Measurements from ENCODE around the gene STING1.
"Not testable (repeated sequence)": the region's sequence is repeated elsewhere in the genome, so short reads cannot be mapped to it uniquely, and the experiment has no call there.

The STING1 gene

DNA sequence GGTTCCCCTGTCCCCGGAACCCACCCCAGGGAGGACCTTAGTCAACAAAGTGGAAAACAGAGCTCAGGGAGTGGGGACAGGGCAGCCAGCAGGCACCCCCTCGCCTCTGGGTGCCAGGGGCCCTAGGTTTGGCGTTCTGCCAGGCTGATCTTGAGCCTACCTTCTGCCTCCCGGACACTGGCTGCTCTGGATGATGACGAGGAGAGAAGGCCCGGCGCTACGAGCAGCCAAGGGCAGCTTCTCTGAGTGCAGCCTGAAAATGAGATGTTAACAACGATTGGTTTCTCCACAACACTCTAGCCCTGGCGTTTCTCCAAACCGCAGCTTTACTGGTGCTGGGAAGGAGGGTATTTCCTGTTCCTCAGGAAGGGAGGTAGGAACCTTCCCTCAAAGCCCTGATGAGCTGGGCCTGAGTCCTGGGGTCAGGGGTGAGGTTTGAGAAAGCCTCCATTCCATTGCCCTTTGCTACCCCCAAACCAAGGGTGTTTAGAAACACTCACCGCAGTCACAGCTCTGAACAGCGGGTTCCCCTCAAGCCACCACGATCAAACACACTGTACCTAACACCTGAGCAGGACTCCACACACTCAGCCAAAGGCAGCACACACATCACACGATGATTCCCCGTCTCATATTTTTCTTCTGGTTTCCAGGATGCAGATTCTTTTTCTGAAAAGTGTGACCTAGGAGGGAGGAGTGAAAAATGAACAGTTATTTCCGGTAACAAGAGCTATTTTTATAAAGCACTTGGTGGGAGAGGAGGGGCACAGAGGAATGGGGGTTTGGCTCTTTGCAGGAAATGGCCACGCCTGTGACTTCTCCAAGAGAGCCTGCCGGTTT lies at the start of gene STING1:
Gene STING1, minus strand, starts transcription at position 709 of the 840 bp plus-strand sequence. CDS start 1,054 bp downstream, outside the sequence.
- peak; percentile 42 for DNase-seq

DNA sequence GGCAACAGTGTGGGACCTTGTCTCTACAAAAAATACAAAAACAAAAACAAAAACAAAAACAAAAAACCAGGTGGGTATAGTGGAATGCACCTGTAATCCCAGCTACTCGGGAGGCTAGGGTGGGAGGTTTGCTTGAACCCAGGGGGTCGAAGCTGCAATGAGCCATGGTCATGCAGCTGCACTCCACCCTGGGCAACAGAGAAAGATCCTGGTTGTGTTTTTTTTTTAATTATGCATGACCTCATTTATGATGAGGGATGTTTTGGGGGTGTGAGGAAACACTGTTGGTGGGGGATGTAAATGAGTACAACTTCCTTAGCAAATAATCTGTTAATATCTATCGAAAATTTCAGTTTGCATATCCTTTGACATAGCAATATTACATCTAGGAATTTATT lies 49.2 kb upstream of the STING1 start:
- DNase-seq, result no peak

GRCh38 chr5:139530079-139530478 lies 47.5 kb upstream of the STING1 start:
- DNase-seq, result not testable (repeated sequence)

GRCh38 chr5:139528695-139529094 lies 46.1 kb upstream of the STING1 start:
- DNase-seq, result not testable (repeated sequence)

DNA sequence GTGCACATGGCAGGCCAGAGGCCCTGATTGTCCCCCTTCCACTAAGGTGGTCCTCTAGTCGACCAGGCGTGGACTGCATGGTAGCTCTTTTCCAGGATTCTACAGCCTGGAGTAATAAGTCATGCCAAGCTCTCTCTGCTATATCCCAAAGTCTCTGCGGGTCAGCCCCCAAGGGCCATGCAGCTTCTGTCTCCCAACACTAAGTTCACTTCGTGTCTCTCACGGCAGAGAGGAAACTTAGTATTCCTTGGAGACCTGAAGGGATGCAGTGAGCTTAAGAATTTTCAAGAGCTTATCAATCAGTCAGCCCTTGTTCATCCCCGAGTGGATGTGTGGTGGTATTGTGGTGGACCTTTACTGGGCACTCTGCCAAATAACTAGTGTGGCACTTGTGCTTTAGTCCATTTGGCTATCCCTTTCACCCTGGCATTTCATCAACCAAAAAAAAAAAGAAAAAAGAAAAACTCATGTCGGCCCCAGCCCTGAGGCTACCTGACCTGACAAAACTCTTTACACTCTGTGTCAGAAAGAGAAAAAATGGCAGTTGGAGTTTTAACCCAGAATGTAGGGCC lies 45.4 kb upstream of the STING1 start:
- DNase-seq, result not testable (repeated sequence)

GRCh38 chr5:139527090-139527470 lies 44.5 kb upstream of the STING1 start:
- not testable (repeated sequence) for DNase-seq

DNA sequence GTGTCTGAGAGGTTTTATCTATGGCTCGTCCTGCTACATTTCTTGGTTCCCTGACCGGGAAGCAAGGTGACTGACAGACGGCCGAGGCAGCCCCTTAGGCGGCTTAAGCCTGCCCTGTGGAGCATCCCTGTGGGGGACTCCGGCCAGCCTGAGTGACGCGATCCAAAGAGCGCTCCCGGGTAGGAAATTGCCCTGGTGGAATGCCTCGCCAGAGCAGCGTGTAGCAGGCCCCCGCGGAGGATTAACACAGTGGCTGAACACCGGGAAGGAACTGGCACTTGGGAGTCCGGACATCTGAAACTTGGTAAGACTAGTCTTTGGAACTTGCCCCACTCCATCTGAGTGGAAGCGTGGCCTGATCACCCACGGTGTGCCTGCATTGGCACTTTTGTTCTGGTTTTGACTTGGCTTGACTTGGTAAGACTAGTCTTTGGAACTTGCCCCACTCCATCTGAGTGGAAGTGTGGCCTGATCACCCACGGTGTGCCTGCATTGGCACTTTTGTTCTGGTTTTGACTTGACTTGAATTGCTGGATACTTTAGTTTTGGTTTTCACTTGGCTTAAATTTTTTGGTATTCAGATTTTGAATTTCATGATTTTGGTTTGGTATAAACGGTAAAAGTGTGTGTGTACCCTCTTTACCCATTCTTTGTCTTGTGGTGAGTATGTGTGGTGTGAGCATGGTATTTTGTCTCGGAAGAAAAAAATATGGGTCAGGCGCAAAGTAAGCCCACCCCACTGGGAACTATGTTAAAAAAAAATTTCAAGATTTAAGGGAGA lies 43.9 kb upstream of the STING1 start:
- DNase-seq, result not testable (repeated sequence)

DNA sequence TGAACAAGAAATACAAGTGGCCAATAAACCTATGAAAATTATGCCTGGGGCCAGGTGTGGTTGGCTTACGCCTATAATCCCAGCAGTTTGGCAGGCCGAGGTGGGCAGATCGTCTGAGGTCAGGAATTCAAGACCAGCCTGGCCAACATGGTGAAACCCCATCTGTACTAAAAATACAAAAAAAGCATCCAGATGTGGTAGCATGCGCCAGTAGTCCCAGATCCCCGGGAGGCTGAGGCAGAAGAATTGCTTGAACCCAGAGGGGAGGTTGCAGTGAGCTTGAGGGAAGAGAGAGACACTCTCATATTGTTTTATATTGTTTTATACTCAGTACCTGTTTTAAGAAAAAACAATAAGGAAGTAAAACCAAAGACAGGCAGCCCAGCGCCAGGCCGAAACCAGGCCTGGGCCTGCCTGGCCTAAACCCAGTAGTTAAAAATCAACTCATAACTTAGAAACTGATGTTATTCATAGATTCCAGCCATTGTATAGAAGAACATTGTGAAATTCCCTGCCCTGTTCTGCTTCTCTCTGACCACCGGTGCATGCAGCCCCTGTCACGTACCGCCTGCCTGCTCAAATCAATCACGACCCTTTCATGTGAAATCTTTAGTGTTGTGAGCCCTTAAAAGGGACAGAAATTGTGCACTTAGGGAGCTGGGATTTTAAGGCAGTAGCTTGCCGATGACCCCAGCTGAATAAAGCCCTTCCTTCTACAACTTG lies 43.2 kb upstream of the STING1 start:
- DNase-seq, result not testable (repeated sequence)

- DNase-seq, result no peak
Measured at GRCh38 chr5:139524940-139525585, 42.5 kb upstream of the STING1 start.

DNA sequence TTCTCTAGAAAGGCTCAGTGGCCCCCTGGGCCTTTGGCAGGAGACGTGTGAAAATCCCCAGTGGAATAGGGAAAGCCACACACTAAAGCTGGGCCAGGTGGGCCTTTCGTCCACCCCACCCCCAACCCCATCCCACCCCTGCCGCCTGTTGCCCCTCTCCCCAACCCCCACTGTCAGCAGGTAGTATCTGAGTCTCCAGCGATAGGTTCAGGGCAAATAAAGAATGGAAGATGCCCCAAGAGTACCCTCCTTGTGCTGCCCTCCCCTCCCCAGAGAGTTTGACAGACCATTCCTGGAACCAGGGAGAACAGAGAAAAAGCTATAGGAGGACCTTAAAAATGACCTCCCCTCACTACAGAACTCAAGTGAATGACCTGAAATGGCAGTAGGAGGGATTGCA lies 41.9 kb upstream of the STING1 start:
- DNase-seq, result no peak

DNA sequence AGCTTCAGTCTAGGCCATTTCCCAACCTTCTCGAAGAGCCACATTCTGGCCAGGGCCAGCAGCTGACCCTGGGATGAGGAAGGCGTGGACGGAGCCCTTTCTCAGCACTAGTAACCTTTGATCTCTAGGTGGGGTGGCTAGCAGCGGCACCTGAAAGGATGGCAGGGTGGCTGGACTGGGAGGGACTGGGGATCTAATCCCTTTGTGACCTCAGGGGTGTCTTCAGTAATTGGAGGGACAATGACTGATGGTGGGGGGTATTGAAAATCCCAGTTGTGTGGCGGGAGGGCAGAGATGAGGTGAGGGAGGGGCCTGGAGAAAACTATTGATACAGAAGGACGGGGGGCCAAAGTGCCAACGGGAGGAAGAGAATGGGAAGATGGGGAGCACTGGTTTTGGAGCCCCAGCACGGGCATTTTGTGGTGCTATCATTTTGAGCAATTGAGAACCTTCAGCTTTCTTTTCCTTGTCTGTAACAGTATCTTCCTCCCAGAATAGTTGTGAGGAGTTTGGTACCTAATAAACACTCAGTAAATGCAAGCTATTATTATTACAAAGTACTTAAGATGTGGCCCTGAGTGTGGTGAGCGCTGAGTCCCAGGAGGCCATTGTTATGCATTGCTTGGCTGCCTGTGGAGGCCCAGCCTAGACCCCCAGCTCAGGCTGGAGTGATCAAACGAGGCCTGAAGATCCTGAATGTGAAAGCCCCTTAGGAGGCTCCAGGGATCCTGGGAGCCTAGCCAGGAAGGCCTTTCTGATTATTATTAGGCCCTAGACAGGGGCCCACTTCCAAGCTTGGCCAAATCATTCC lies 41.3 kb upstream of the STING1 start:
- DNase-seq, result no peak

DNA sequence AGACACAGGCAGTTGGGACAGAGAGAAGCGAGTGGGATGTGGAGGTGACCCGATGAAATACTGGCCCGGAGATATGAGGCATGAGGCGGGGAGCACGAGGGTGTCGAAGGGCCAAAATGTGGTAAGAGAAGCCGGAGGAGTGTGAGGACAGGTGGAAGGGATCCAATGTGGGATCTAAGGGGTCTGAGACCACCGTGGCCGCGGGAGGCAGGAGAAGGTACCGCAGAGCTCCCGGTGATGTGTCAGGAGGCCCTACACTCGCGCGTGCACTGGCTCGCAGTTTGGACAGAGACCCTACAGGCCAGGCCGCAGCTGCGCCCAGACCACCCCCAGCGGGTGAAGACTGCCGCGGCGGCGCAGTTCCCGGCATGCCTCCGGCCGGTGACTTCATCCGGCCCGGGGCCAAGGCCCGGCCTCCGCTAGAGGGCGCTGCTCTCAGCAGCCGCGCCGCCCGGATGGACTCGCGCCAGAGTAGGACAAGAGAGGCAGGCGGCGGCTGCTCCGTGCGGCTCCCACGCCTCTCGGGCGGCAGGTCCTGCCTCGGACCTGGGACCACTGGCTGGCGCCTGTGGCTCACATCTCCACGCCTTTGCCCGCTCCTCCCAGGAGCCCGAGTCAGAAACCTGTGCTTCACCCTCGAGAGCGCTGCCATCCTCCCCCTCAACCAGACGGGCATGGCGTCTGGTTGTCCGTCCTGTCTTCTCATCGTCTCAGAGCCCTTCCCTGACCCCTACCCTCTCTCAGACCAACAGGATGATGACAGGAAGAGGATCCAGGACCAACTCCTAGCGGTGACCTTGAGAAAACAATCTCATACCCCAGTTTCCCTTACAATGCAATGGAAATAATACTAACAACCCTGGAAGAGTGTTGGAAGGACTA lies 35.4 kb upstream of the STING1 start:
- peak; percentile 90 for DNase-seq

- no peak for DNase-seq
Measured at GRCh38 chr5:139514486-139514856, 31.9 kb upstream of the STING1 start.

GRCh38 chr5:139513852-139514485 lies 31.4 kb upstream of the STING1 start:
- no peak for DNase-seq

- DNase-seq, result peak; percentile 81
Measured at GRCh38 chr5:139513434-139513833, 30.9 kb upstream of the STING1 start.

GRCh38 chr5:139512786-139513390 lies 30.3 kb upstream of the STING1 start:
- DNase-seq, result no peak

DNA sequence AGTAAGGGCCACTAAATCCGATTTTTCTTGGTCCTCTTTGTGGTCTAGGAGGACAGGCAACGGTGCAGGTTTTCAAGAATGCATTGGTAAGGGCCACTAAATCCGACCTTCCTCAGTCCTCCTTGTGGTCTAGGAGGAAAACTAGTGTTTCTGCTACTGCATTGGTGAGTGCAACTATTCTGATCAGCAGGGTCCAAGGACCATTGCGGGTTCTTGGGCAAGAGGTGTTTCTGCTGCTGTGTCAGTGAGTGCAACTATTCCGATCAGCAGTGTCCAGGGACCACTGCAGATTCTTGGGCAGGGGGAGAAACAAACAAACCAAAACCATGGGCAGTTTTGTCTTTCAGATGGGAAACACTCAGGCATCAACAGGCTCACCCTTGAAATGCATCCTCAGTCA lies 22.2 kb upstream of the STING1 start:
- DNase-seq, result not testable (repeated sequence)

- not testable (repeated sequence) for DNase-seq
Measured at GRCh38 chr5:139503879-139504278, 21.3 kb upstream of the STING1 start.

DNA sequence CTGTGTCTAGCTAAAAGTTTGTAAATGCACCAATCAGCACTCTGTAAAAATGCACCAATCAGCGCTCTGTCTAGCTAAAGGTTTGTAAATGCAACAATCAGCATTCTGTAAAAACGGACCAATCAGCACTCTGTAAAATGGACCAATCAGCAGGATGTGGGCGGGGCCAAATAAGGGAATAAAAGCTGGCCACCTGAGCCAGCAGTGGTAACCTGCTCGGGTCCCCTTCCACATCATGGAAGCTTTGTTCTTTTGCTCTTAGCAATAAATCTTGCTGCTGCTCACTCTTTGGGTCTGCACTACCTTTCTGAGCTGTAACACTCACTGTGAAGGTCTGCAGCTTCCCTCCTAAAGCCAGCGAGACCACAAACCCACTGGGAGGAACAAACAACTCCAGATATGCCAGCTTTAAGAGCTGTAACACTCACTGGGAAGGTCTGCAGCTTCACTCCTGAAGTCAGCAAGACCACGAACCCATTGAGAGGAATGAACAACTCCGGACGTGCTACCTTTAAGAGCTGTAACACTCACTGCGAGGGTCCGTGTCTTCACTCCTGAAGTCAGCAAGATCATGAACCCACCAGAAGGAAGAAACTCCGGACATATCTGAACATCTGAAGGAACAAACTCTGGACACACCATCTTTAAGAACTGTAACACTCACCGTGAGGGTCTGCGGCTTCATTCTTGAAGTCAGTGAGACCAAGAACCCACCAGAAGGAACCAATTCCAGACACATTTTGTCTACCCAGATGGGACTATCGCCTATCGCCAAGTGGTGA lies 20.7 kb upstream of the STING1 start:
- DNase-seq, result not testable (repeated sequence)
